GM21515 (cell line): ENCODE measurements around the gene PALM3.

Experiments
- ATAC-seq: cut with Tn5 transposase; IDR thresholded peaks from one replicate; pipeline ENCODE4 v1.9.1; 2021; ENCODE audit not compliant: unreplicated experiment

The PALM3 gene

DNA sequence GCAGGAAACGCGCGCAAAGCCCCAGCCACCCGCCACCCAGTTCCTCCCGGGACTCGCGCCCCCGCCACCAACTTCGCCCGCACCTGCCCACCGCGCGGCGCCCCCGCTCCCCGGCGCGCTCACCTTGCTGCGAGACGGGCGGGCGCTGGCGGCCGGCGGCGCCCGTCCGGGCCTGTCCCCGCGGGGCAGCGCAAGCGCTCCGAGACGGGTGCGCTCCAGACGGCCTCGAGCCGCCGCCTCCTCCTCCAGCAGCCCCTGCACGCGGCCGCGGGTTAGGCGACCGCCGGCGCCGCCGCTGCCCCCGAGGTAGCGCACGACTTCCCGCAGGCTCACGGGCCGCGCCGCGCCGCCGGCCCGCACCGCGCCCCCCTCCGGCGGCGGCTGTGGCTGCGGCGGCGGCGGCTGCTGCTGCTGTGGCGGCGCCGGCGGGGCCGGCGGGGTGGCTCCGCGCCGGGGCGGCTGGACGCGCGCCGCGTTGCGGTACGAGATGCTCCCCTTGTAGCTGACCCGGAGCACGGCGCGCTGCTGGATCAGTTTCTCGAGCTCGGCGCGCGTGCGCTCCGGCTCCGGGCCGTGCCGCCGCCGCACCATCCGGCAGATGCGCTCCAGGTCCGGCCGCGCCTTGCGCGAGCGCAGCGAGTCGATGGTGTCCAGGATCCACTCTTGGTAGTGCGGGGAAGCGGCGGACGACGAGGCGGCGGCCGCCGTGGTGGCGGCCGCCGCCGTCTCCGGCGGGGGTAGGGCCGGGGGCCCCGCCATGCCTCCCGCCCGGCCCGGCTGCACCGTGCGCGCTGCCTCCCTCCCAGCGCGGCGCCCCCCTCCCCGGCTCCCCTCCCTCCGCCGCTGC, 28.0 kb upstream of the PALM3 start:
- no peak for ATAC-seq

DNA sequence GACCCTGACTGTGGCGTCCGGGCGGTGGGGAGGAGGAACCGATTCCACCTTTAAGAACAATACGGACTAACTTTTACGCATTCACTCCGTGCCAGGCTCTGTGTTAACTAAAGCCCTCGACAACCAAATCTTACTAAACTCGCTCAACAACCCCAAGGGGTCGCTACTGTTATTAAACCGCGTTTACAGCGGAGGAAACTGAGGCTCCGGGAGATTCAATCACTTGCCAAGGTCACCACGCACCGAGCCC, 27.5 kb upstream of the PALM3 start:
- ATAC-seq = no peak

DNA sequence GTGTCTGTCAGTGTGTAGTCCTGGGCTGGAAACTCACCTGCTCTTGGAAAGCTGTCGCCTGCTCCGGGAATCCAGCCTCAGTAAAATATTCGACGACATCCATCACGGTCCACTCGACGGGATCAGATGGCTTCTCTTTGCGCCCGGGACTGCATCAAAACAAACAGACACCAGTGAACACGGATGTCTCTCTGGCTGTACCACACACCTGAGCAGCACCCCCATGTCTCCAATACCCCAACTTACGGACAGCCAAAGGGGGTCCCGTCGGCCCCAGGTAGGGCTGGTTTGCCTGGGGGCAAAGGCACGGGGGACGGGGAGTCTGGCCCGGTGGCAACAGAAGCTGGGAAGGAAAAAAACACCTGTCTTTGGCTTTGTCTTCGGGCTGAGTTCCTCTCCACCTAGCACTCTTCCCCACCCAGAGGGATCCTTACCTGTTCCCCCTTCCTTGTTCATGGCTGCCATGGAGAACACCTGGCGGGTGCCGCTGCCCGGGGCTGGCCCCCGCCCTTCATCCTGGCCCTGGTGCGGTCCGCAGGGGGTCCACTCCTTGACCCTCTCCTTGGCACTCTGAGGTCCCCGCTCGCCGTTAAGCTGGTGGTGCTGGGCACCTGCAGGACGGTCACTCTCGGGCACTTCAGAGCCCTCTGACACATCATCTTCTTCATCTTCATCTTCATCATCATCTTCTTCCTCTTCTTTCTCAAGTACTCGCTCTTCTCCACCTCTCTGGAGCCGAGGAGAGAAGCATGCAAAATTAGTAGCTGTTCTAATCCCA, 26.9 kb upstream of the PALM3 start:
- no peak for ATAC-seq

DNA sequence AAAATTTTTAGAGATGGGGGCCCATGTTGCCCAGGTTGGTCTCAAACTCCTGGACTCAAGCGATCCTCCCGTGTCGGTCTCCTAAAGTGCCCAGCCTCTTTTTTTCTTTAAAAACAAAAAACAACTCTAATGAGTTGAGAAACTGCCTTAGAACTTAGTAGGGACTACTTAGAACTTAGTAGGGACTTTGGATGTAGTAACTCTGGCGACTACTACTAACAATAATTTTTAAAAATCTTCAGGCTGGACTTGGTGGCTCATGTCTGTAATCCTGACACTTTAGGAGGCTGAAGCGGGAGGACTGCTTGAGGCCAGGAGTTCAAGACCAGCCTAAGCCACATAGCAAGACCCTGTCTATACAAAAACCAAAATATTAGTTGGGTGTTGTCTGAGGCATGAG, 24.2 kb upstream of the PALM3 start:
- ATAC-seq = no peak

DNA sequence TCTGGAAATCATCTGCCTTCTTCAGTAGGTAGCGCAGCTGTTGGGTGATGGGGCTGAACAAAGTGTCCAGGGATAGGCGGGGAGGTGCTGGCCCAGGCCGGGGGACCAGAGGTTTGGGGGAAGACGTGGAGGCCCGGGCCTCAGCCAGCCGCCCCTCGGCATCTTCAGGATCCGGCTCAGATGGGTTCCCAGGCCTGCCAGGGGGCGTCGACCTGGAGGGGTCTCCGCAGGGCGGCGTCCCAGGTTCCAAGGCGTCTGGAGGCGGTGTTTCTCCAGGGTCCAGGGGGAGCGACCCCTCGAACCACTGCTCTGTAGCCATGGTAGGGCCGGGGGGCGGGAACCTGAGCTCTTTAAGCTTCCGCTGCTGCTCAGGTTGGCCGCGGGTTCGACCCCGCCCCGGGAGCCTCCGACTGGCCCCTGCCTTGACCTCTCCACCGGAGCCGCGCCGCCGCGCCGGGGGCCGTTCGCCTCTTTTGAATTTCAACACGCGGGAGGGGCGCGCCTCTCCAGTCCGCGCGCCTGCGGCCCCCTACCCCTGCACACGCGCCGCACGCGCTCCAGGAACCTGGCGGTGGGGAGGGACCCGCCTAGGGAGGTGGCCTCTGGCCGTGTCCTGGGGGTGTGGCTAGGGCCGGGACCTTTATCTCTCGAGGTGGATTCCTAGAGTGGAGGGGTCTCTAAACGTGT, 23.6 kb upstream of the PALM3 start, which contains the start of gene C19orf67:
C19orf67 (minus strand) TSS at position 475 of the 687 bp plus-strand sequence; CDS start at position 319, 156 bp downstream.
- no peak for ATAC-seq

DNA sequence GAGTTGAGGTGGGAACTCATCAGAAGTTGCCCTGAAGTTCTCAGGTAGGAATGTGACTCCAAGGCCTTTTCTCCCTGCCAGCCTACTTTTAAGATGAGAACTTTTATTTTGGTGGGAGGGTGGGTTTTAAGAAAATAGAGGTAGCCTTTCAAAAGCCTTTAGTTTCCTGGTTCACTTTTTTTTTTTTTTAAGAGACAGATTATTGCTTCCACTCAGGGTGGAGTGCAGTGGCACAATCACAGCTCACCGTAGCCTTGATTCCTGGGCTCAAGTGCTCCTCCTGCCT, 20.7 kb upstream of the PALM3 start:
- ATAC-seq = no peak

DNA sequence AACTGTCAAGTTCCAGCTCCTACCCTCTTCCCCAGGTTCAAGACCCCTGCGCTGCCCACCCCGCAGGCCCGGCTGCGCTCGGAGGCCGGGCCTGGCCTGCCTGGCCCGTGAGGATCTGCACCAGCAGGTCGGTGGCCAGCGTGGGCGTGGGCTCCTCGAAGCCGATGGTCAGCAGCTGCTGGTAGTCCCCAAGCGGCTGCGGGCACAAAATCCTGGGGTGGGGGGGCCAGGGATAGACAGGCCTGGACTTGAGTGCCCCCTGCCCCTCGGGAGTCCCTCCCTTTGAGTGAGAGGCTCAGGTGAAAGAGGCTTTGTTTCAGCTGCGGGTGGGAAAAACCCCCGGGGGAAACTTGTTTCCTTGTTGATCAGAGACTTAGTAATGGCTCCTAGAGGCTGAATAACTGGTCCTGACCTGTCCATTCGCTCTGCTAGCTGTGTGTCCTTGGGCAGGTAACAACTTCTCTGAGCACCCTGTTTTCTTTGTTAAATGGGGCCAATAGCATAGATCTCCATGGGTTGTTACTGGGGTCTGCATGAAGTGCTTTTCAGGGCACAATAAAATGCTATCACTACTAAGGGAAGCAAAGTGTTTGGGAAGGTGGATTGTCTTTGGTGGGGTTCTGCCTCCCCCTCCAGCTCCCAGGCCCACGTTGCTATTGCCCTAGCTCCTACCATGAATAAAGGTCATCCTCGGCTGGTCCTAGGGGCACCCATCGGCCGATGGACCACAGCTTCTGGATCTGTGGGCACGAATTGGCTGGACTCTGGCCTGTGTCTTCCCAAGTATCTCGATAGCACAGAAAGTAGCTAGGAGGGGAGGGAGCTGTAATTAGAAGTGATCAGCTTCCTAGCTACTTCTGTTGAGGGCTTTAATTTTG, 20.2 kb upstream of the PALM3 start:
- peak; percentile 9 for ATAC-seq

DNA sequence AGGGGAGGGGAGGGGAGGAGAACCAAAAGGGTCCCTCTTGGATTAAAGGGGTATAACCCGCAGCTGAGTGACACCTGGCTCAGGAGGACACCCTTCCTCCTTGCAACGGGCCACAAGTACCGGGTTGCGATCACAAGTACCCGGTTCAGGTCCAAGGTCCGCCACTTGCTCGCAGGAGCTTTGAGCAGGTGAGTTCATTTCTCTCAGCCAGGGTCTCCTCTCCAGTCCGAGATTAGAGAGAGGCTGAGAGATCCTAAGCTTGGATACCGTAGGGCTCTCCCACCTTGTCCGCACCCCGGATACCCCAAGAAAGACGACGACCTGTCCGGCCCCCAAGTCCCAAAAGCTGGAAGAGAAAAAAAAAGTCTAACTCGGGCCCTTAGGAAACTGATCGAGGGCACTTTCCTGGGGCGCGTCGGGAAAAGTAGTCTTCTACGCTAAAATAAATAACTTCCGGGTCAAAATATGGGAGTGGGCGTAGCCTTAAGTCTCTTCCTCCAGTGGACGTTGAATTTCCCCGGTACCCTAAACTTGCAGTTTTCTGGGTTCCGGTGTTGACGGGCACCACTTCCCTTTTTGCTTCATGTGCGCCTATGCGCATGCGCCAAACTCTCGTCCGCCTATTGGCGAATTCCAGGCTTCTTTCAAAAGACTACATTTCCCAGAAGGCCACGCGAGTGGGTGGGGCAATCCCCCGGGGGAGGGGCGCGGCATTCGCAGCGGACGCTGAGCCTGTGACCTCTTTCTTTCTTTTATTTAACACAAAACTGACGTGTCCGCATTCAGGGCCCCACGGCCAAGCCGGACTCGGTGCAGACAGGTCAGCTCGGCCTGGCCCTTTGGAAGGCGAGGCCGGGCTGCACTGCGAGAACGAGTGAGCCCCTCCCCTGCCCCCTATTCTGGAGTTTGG, 19.3 kb upstream of the PALM3 start:
- ATAC-seq = peak; percentile 75

DNA sequence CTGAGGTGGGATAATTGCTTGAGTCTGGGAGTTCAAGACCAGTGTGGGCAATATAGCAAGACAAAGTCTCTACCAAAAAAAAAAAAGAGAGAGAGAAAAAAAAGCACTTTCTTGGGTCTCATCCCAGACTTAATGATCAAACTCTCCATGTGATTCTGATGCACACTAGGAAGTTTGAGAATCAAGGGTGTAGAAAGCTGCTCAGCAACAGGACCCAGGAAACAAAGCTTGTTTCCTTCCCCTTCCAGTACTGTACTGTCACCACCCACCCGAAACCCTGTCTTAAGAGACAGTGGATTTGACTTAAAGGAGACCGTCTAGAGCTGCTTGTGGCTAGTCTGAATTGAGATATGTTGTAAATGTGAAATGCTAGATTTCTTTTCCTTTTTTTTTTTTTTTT, 16.5 kb upstream of the PALM3 start:
- ATAC-seq = no peak

DNA sequence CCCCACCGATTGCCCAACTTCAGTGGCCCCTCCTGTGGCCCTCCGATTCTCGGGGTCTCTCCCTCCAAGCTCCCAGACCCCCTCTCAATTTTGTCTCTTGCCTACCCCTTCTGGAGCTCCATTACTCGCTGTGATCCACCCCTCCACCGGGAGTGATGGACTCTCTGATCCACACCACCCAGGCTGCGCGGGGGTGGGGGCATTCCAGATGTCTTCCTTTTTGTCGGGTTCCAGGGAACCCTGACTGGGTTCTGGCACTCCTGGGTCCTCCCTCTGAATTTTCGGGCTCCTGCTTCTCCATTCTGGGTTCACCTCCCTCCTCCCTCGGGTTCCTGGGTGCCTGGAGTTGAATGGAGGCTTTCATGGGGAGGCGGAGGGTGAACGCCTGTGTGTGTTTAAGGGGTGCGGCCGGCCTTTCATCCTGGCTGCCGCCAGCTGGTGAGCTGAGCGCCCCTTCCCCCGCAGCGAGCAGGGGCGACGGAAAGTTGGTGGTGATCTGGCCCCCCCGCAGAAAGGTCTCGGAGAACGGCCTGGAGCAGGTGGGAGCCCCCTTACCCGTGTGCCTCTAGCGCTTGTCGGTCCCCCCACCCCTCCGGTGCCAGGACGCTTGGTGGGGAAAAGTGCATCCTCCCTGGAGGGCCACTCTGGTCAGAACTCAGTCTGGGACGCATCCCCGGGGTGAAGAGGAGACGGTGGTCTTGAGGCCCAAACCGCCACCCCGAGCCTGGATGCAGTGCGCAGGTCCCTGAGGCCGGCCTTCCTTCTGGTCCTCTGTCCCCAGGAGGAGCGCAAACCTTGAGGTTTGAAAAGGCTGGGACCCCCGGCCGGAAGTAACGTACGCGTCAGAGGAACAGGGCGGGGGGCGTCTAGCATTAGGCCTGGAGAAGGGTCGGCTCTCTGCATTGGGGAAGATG, 12.3 kb upstream of the PALM3 start:
- ATAC-seq = no peak

DNA sequence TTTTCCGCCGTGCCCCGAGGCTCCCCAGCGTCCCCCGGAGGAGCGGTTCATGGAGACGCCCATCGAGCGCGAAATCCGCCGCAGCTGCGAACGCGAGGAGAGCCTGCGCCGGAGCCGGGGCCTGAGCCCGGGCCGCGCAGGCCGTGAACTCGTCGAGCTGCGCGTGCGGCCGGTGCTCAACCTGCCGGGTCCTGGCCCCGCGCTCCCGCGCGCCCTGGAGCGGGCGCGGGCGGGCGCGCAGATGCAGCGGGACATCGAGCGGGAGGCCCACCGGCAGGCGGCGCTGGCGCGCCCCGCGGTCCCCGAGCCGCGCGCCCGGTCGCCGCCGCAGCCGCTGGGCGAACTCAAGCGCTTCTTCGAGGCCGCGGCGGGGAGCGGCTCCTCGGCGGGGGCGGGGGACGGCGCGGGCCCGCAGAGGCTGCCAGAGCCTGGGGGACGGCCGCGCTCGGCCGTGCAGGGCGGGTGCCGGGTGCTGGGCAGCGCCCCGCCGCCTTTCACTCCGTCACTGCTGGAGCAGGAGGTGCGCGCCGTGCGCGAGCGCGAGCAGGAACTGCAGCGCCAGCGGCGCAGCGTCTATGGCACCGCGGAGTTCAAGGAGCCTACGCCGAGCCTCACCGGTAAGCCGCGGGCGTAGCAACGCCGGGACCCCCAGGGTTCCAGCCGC, 11.5 kb upstream of the PALM3 start:
- peak; percentile 50 for ATAC-seq

DNA sequence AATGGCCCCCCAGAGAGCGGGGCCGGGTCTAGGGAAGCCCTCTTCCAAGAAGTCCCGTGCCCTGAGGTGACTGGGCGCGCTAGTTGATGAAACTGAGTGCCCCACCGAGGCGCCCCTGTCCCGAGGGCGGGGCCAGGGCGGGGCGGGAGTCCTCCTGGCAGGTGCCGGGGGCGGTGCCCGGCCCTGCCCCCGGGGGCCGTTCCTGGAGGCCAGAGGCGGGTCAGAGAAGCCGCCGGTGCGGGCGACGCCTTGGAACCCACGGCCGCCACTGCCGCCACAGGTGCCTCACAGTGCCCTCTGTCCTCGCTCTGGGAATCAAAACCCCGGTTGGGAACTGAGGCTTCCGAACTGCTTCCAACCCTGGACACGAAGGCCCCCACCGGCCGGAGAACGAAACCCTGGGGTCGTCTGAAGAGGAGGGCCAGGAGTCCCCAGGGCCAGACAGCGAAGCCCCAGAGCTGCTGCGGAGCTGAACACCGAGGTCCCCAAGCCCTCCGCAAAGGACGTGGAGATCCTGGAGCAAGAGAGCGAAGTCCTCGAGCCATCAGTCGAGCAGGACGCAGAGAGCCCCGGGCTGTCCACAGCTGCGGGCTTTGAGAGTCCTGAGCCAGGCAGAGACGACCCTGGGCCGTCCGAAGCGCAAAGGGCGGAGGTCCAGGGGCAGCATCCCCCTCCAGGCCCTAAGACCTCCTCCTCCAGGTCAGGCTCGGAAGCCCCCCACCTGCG, 10.8 kb upstream of the PALM3 start, which contains the start of gene MISP3:
MISP3 (plus strand) TSS at position 252 of the 726 bp plus-strand sequence. CDS start 524 bp downstream, outside the sequence.
- no peak for ATAC-seq

DNA sequence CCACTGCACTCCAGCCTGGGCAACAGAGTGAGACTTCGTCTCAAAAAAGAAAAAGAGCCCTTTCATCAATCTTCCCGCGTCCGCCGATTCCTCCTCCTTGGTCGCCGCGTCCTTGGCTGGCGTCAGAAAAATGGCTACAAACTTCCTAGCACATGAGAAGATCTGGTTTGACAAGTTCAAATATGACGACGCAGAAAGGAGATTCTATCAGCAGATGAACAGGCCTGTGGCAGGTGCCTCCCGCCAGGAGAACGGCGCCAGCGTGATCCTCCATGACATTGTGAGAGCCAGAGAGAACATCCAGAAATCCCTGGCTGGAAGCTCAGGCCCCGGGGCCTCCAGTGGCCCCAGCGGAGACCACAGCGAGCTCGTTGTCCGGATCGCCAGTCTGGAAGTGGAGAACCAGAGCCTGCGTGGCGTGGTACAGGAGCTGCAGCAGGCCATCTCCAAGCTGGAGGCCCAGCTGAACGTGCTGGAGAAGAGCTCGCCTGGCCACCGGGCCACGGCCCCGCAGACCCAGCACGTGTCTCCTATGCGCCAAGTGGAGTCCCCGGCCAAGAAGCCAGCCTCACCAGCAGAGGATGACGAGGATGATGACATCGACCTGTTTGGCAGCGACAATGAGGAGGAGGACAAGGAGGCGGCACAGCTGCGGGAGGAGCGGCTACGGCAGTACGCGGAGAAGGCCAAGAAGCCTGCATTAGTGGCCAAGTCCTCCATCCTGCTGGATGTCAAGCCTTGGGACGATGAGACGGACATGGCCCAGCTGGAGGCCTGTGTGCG, 8.6 kb upstream of the PALM3 start:
- ATAC-seq = no peak

DNA sequence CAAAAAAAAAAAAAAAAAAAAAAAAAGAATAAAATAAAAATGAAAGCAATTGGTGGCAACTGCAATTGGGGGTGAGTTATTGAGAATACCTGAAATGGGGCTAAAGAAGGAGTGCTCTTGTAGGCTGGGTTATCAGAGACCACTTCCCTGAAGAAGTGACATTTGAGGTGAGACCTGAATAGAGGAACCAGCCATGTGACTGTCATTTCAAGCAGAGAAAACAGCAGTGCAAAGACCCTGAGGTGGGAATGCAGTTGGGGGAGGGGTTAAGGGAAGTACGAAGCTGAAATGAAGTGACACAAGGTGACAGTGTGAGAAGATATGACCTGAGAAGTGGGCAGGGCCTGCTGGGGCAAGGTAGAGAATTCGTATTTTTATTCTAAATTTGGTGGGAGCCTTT, 4.3 kb upstream of the PALM3 start:
- ATAC-seq = no peak

DNA sequence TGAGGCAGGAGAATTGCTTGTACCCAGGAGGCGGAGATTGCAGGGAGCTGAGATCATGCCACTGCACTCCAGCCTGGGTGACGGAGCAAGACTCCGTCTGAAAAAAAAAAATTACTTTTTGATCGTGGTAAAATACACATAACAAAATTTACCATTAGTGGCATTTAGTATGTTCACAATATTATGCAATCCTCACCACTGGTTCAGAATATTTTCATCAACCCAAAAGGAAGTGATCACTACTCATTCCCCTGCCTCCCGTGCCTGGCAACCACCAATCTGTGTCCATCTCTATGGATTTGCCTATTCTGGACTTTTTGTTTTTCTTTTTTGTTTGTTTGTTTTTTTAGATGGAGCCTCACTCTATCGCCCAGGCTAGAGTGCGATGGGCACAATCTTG, 1.2 kb upstream of the PALM3 start:
- ATAC-seq = no peak

DNA sequence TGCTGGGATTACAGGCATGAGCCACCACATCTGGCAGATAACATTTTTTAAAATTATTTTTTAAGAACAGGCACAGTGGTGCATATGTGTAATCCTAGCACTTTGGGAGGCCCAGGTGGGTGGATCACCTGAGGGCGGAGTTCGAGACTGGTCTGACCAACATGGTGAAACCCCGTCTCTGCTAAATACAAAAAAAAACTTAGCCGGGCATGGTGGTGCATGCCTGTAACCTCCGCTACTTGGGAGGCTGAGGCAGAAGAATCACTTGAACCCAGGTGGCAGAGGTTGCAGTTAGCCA, 631 bp upstream of the PALM3 start:
- ATAC-seq = no peak

DNA sequence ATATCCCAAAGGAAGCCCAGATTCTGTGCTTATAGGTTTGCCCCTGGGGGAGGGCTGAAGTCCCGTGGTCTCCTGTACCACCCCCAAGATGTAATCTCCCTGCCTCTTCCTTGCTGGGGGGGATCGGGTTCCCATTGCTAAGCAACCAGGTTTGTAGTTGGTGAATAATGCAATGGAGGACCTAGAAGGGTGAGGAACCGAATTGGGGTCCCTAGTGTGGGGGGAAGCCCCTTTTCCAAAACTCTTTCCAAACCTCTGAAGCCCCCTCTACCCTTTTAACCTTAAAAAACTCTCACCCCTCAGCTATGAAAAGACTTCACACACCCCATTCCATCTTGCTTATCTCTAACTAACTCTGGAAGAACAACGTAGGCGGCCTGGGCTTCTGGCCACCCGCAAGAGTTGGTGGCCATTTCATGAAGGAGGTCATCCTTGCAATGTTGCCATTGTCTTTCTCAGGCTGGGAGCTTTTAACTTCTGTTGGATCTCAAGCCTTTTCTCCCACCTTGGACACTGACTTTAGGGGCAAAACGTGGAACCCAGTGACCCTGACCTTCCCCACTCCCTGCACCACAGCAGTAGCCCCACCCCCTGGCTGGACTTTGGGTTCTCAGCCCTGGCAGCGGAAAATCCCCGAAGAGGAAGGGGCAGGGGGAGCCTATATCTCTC, 661 bp downstream of the PALM3 start:
- ATAC-seq = no peak
